ENCODE measurements around the gene SLC66A2.
"Not testable (repeated sequence)": the region's sequence is repeated elsewhere in the genome, so short reads cannot be mapped to it uniquely, and the experiment has no call there.

SLC66A2 gene

DNA sequence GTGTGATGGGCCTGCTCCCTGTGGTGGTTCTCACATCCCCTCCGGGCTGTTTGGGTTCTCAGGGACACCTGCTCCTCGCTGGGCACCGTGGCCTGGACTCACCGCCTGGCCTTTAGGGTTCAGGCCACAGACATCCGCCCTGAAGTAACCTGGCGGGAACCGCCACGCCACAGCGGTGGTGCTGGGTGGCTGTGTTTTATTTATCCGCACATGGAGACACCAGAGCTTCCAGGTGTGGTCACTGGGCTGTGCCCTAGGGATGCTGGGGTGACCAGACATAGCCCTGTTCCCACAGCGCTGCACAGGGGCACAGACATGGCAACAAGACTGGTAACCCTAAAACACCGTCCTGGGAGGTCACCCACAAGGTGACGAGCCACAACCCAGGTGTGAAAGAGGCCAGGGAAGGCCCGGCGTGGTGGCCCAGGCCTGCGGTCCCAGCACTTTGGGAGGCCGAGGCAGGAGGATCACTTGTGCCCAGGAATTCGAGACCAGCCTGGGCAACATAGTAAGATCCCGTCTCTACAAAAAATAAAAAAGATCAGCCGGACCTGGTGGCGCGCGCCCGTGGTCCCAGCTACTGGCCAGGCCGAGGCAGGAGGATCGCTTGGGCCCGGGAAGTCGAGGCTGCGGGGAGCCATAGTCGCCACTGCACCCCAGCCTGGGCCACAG, 12.3 kb upstream of the SLC66A2 start:
- H3K4me3 ChIP-seq (ENCODE audit: control insufficient read depth, low read depth, low read length): peak overlapping the region; percentile 80
- TF ChIP-seq, protein P1, sequence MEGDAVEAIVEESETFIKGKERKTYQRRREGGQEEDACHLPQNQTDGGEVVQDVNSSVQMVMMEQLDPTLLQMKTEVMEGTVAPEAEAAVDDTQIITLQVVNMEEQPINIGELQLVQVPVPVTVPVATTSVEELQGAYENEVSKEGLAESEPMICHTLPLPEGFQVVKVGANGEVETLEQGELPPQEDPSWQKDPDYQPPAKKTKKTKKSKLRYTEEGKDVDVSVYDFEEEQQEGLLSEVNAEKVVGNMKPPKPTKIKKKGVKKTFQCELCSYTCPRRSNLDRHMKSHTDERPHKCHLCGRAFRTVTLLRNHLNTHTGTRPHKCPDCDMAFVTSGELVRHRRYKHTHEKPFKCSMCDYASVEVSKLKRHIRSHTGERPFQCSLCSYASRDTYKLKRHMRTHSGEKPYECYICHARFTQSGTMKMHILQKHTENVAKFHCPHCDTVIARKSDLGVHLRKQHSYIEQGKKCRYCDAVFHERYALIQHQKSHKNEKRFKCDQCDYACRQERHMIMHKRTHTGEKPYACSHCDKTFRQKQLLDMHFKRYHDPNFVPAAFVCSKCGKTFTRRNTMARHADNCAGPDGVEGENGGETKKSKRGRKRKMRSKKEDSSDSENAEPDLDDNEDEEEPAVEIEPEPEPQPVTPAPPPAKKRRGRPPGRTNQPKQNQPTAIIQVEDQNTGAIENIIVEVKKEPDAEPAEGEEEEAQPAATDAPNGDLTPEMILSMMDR (IDR thresholded peaks at IDR 0.05; ENCODE audit: control insufficient read depth, insufficient read depth, low read depth, low read length, missing control alignments): no peak
- no peak for DNase-seq (ENCODE audit: low read depth)

DNA sequence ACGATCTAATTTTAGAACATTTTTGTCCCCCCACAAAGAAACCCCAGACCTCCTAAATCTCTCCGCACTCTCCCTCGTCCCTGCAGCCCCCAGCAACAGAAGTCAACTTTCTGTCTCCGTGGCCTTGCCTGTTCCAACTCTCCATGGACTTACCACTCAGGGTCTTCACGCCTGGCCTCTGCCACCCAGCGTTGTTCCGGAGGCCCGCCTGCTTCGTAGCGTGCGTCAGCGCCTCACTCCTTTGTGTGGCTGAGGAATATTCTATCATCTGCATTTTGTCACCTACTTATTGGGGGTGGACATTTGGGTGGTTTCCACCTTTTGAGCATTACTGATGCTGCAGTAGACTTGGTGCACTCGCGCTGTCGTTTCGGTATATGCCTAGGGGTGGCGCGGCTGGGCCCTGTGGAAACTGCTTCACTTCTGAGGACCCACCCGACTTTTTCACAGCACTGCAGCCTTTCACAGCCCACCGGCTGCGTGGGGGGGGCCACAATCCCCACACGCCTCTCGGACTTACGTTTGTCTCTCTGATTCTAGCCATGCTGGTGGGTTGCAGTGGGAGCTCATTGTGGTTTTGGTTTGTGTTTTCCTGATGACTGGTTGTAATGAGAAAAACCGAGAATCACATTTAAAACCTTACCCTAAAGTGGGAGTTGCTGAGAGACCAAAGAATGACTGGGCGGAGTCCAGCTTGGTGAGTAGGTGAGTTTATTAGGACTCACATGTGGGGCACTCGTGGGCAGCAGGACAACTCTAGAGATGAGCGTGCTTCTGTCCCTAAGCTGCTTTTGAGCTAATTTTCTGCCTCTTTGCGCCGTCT, 11.6 kb upstream of the SLC66A2 start:
- TF ChIP-seq, protein P1 (IDR thresholded peaks at IDR 0.05; ENCODE audit: control insufficient read depth, insufficient read depth, low read depth, low read length, missing control alignments): no peak
- no peak for DNase-seq (ENCODE audit: low read depth)
- H3K4me3 ChIP-seq (ENCODE audit: control insufficient read depth, low read depth, low read length): no peak overlapping the region

DNA sequence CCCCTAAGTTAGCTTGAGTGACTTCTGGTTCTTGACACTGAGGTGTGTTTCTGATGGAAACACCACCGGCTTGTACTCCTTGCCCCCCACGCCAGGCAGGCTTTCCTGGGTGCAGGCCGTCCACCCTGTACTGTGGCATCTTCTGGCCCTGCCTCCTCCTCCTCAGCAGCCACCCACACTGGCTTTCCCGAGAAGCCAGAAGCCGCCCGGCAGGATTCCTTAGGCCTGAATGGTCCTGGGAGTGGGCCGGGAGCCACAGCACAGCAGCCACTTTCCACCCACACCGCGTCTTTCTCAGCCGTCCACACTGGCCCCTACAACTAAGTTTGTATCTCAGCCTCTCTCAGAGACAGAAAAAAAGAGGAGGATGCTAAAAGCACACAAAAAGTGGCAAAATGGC, 10.9 kb upstream of the SLC66A2 start:
- H3K4me3 ChIP-seq (ENCODE audit: control insufficient read depth, low read depth, low read length): no peak overlapping the region
- DNase-seq (ENCODE audit: low read depth): no peak
- TF ChIP-seq, protein P1 (IDR thresholded peaks at IDR 0.05; ENCODE audit: control insufficient read depth, insufficient read depth, low read depth, low read length, missing control alignments): no peak

GRCh38 chr18:79961527-79962291, 10.3 kb upstream of the SLC66A2 start:
- DNase-seq (ENCODE audit: low read depth): no peak

GRCh38 chr18:79960921-79961526, 9.6 kb upstream of the SLC66A2 start:
- TF ChIP-seq, protein P1 (IDR thresholded peaks at IDR 0.05; ENCODE audit: control insufficient read depth, insufficient read depth, low read depth, low read length, missing control alignments): no peak
- no peak for DNase-seq (ENCODE audit: low read depth)
- H3K4me3 ChIP-seq (ENCODE audit: control insufficient read depth, low read depth, low read length): no peak overlapping the region

More at GRCh38 chr18:79961527-79962291, 10.3 kb upstream of the SLC66A2 start:
- TF ChIP-seq, protein P1 (IDR thresholded peaks at IDR 0.05; ENCODE audit: control insufficient read depth, insufficient read depth, low read depth, low read length, missing control alignments): no peak
- no peak overlapping the region for H3K4me3 ChIP-seq (ENCODE audit: control insufficient read depth, low read depth, low read length)

GRCh38 chr18:79960161-79960801, 8.8 kb upstream of the SLC66A2 start:
- not testable (repeated sequence) for H3K4me3 ChIP-seq (ENCODE audit: control insufficient read depth, low read depth, low read length); DNase-seq (ENCODE audit: low read depth)
